Prostate gland (tissue), 2 donors: ENCODE data around the gene UFSP2. TPM values are rescaled to one million over a fixed set of nuclear protein-coding genes. Genes with fewer than 3 reads are reported as not detected.

Experiments
- DNase-seq: peaks from one replicate; pipeline ENCODE4 v3.0.0-alpha.2; 2019; ENCODE audit warnings: low spot score
- H3K27ac ChIP-seq, 2 donors: fragments of 200-600 bp; sonication (generic); 2 replicates each; pipeline ENCODE4 v1.5.1; 2017 to 2019
- H3K27me3 ChIP-seq: fragments of 200-600 bp; sonication (generic); replicated peaks from 2 replicates; pipeline ENCODE4 v1.5.1; 2019; ENCODE audit not compliant: insufficient read depth
- H3K36me3 ChIP-seq, 2 donors: fragments of 200-600 bp; sonication (generic); 1 replicate in 1 of 2; 2 replicates in 1 of 2; pipeline versions ENCODE4 v1.5.1 to v1.8.1; 2017 to 2019
- H3K4me1 ChIP-seq: fragments of 200-600 bp; sonication (generic); replicated peaks from 2 replicates; pipeline ENCODE4 v1.5.1; 2019
- H3K4me3 ChIP-seq, 2 donors: fragments of 200-600 bp; sonication (generic); 2 replicates each; pipeline ENCODE4 v1.5.1; 2017 to 2019
- H3K9me3 ChIP-seq: fragments of 200-600 bp; sonication (generic); 2 replicates; pipeline ENCODE4 v1.5.1; 2017
- CTCF ChIP-seq, 4 experiments: fragments of 200-600 bp in 2 of 4; fragments of 450-650 bp in 2 of 4; sonication (generic) in 2 of 4; IDR thresholded peaks; 1 replicate in 3 of 4; 2 replicates in 1 of 4; pipeline ENCODE4 v1.5.1; 2016 to 2019; ENCODE audit warnings: antibody characterized with exemption in 4 of 4, mild to moderate bottlenecking in 2 of 4, moderate library complexity in 2 of 4
- POLR2A ChIP-seq: fragments of 450-650 bp; IDR thresholded peaks from one replicate; pipeline ENCODE4 v1.6.1; 2016; ENCODE audit warnings: antibody characterized with exemption, mild to moderate bottlenecking
- POLR2AphosphoS5 ChIP-seq: sonication (generic); formaldehyde crosslinking; IDR thresholded peaks from one replicate; pipeline ENCODE4 v1.6.1; 2017; ENCODE audit warnings: antibody characterized with exemption
- WGBS: methylation state at CpG from one replicate; pipeline ENCODE4 v1.1.5; 2018; 5-methylcytosine and 5-hydroxymethylcytosine counted together
- intact Hi-C: fragments of 100-400 bp; cut with DNase I; formaldehyde crosslinking; loops from one replicate; pipeline ENCODE4 v1.14.2; 2022
- total RNA-seq, 2 donors: library from RNA; depleted of rRNA; stranded (reverse); fragments of >200 nt; gene quantifications; one replicate each; pipeline ENCODE4 v1.1.0, GENCODE V29; 2016

UFSP2 gene
- total RNA-seq, 2 donors from 2014 or later: 32.1 to 42.7 TPM

- Histone ChIP-seq H3K36me3 (no peaks in the 10 kb centered on the region), H3K4me1 (no peaks in the 10 kb centered on the region), H3K27me3 (no peaks in the 10 kb centered on the region), H3K9me3 (no peaks in the 10 kb centered on the region), H3K27ac (no peak overlapping the region), H3K4me3 (no peak overlapping the region)
- intact Hi-C loops: loop anchor here (5.0 kb wide), 2 partner anchors 38 to 253 kb away; partner anchors contain the start of gene UFSP2
- DNase-seq: no peak
- TF ChIP-seq POLR2A (no peak), CTCF (IDR thresholded peaks at IDR 0.05) (no peak), POLR2AphosphoS5 (no peak)
- WGBS: 90% methylated on average over 3 of the region's 3 CpGs
Measured at GRCh38 chr4:185465707-185466106, 39.9 kb upstream of the UFSP2 start.

- Histone ChIP-seq H3K36me3 (no peaks in the 10 kb centered on the region), H3K4me3 (no peak overlapping the region), H3K4me1 (no peaks in the 10 kb centered on the region), H3K27ac (no peak overlapping the region), H3K27me3 (no peaks in the 10 kb centered on the region), H3K9me3 (no peaks in the 10 kb centered on the region)
- WGBS: 8% methylated on average over 1 of the region's 1 CpG
- intact Hi-C loops: loop anchor here (5.0 kb wide), 2 partner anchors 38 to 253 kb away; partner anchors contain the start of gene UFSP2
- no peak for TF ChIP-seq CTCF (IDR thresholded peaks at IDR 0.05)
- no peak for TF ChIP-seq POLR2AphosphoS5
- TF ChIP-seq POLR2A: no peak
- no peak for DNase-seq
Measured at GRCh38 chr4:185464887-185465286, 39.1 kb upstream of the UFSP2 start.

GRCh38 chr4:185464183-185464582, 38.4 kb upstream of the UFSP2 start:
- 54% methylated on average over 6 of the region's 6 CpGs for WGBS
- intact Hi-C loops: no loop called here

GRCh38 chr4:185463541-185463940, 37.8 kb upstream of the UFSP2 start:
- 87% methylated on average over 6 of the region's 6 CpGs for WGBS
- Histone ChIP-seq H3K4me3 (no peak overlapping the region), H3K9me3 (no peaks in the 10 kb centered on the region), H3K27me3 (no peaks in the 10 kb centered on the region), H3K27ac (no peak overlapping the region), H3K4me1 (no peaks in the 10 kb centered on the region), H3K36me3 (no peaks in the 10 kb centered on the region)
- no peak for DNase-seq
- intact Hi-C loops: no loop called here
- TF ChIP-seq POLR2AphosphoS5 (no peak), CTCF (IDR thresholded peaks at IDR 0.05) (no peak), POLR2A (no peak)

More at GRCh38 chr4:185464183-185464582, 38.4 kb upstream of the UFSP2 start:
- TF ChIP-seq POLR2A (no peak), CTCF (IDR thresholded peaks at IDR 0.05) (no peak), POLR2AphosphoS5 (no peak)
- no peak overlapping the region for H3K27ac ChIP-seq
- H3K9me3 ChIP-seq: no peaks in the 10 kb centered on the region
- DNase-seq: no peak
- H3K36me3 ChIP-seq: no peaks in the 10 kb centered on the region
- no peaks in the 10 kb centered on the region for H3K4me1 ChIP-seq
- no peaks in the 10 kb centered on the region for H3K27me3 ChIP-seq
- no peak overlapping the region for H3K4me3 ChIP-seq

GRCh38 chr4:185461565-185461964, 35.8 kb upstream of the UFSP2 start:
- no peak overlapping the region for H3K4me3 ChIP-seq
- no peaks in the 10 kb centered on the region for H3K9me3 ChIP-seq
- TF ChIP-seq POLR2AphosphoS5: no peak
- TF ChIP-seq CTCF (IDR thresholded peaks at IDR 0.05): no peak
- no peak for TF ChIP-seq POLR2A
- no peak overlapping the region for H3K27ac ChIP-seq
- 91% methylated on average over 8 of the region's 8 CpGs for WGBS
- no peaks in the 10 kb centered on the region for H3K36me3 ChIP-seq
- no peaks in the 10 kb centered on the region for H3K27me3 ChIP-seq
- H3K4me1 ChIP-seq: no peaks in the 10 kb centered on the region
- no peak for DNase-seq
- intact Hi-C loops: no loop called here
